Measurements from ENCODE around the gene CCDC88B. TPM values are rescaled to one million over a fixed set of nuclear protein-coding genes. Genes with fewer than 3 reads are reported as not detected.

The CCDC88B gene
- total and polyA plus RNA-seq, 9 of the 15 experiments (the other 6 are each of a cell fraction or from before 2014, with no cell fraction given): 0.13 to 18.1 (median 7.9) TPM

DNA sequence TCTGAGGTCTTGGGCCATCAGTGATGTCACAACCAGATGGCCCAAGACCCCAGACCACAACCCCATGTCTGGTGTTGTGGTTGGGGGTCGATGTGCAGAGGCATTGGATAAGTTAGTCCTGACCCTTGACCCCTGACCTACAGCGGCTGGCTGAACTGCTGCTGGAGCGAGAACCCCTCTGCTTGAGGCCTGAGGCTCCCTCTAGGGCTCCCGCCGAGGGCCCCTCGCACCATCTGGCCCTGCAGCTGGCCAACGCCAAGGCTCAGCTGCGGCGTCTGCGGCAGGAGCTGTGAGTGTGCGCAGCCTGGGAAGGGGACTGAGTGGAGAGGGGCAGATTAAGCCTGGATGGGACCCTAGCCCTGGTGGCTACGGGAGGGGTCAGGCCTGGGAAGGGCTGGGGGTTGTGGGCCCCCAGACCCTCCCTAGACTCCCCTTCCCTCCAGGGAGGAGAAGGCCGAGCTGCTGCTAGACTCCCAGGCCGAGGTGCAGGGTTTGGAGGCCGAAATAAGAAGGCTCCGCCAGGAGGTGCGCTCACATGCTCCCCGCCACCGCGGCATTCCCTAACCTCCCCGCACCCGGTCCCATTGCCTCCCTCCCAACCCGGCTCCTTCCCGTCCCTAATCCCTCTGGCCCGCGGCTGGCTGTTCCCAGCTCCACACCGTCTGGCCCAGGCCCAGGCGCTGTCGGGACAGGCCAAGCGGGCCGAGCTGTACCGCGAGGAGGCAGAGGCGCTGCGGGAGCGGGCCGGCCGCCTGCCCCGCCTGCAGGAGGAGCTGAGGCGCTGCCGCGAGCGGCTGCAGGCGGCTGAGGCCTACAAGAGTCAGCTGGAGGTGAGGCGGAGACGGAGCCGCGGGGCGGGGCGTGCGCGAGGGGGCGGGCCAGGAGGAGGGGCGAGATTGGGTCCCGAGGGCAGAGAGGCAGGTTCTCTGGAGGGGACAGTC is 2.1 kb downstream of the CCDC88B start (continued):
- TF ChIP-seq PCBP1 (IDR thresholded peaks at IDR 0.05; ENCODE audit: low read depth, low read length, poor library complexity, severe bottlenecking) (peak; percentile 69), C11orf30 (IDR thresholded peaks at IDR 0.05; ENCODE audit: low read depth) (no peak), CREBBP (IDR thresholded peaks at IDR 0.05; ENCODE audit: low read depth, low read length) (no peak), ZBTB8A (IDR thresholded peaks at IDR 0.05; ENCODE audit: partially characterized antibody) (no peak), SOX6 (IDR thresholded peaks at IDR 0.05) (no peak), YBX1 (IDR thresholded peaks at IDR 0.05) (no peak), ZNF695 (CRISPR knock-in tag; IDR thresholded peaks at IDR 0.05) (no peak), HIVEP1 (CRISPR knock-in tag; IDR thresholded peaks at IDR 0.05) (no peak), SREBF1 (IDR thresholded peaks at IDR 0.05; ENCODE audit: borderline replicate concordance, low read depth, low read length) (no peak), SMAD2 (IDR thresholded peaks at IDR 0.05; ENCODE audit: low read depth, low read length) (no peak), NR3C1 (CRISPR knock-in tag; IDR thresholded peaks at IDR 0.05) (no peak)
- TF ChIP-seq, protein P1, sequence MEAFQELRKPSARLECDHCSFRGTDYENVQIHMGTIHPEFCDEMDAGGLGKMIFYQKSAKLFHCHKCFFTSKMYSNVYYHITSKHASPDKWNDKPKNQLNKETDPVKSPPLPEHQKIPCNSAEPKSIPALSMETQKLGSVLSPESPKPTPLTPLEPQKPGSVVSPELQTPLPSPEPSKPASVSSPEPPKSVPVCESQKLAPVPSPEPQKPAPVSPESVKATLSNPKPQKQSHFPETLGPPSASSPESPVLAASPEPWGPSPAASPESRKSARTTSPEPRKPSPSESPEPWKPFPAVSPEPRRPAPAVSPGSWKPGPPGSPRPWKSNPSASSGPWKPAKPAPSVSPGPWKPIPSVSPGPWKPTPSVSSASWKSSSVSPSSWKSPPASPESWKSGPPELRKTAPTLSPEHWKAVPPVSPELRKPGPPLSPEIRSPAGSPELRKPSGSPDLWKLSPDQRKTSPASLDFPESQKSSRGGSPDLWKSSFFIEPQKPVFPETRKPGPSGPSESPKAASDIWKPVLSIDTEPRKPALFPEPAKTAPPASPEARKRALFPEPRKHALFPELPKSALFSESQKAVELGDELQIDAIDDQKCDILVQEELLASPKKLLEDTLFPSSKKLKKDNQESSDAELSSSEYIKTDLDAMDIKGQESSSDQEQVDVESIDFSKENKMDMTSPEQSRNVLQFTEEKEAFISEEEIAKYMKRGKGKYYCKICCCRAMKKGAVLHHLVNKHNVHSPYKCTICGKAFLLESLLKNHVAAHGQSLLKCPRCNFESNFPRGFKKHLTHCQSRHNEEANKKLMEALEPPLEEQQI (IDR thresholded peaks at IDR 0.05): no peak
- TF ChIP-seq, protein P2, sequence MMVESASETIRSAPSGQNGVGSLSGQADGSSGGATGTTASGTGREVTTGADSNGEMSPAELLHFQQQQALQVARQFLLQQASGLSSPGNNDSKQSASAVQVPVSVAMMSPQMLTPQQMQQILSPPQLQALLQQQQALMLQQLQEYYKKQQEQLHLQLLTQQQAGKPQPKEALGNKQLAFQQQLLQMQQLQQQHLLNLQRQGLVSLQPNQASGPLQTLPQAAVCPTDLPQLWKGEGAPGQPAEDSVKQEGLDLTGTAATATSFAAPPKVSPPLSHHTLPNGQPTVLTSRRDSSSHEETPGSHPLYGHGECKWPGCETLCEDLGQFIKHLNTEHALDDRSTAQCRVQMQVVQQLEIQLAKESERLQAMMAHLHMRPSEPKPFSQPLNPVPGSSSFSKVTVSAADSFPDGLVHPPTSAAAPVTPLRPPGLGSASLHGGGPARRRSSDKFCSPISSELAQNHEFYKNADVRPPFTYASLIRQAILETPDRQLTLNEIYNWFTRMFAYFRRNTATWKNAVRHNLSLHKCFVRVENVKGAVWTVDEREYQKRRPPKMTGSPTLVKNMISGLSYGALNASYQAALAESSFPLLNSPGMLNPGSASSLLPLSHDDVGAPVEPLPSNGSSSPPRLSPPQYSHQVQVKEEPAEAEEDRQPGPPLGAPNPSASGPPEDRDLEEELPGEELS (CRISPR knock-in tag; IDR thresholded peaks at IDR 0.05; ENCODE audit: borderline replicate concordance): no peak
- TF ChIP-seq, protein P3, sequence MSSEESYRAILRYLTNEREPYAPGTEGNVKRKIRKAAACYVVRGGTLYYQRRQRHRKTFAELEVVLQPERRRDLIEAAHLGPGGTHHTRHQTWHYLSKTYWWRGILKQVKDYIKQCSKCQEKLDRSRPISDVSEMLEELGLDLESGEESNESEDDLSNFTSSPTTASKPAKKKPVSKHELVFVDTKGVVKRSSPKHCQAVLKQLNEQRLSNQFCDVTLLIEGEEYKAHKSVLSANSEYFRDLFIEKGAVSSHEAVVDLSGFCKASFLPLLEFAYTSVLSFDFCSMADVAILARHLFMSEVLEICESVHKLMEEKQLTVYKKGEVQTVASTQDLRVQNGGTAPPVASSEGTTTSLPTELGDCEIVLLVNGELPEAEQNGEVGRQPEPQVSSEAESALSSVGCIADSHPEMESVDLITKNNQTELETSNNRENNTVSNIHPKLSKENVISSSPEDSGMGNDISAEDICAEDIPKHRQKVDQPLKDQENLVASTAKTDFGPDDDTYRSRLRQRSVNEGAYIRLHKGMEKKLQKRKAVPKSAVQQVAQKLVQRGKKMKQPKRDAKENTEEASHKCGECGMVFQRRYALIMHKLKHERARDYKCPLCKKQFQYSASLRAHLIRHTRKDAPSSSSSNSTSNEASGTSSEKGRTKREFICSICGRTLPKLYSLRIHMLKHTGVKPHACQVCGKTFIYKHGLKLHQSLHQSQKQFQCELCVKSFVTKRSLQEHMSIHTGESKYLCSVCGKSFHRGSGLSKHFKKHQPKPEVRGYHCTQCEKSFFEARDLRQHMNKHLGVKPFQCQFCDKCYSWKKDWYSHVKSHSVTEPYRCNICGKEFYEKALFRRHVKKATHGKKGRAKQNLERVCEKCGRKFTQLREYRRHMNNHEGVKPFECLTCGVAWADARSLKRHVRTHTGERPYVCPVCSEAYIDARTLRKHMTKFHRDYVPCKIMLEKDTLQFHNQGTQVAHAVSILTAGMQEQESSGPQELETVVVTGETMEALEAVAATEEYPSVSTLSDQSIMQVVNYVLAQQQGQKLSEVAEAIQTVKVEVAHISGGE (CRISPR knock-in tag; IDR thresholded peaks at IDR 0.05): no peak
- TF ChIP-seq, protein P4, sequence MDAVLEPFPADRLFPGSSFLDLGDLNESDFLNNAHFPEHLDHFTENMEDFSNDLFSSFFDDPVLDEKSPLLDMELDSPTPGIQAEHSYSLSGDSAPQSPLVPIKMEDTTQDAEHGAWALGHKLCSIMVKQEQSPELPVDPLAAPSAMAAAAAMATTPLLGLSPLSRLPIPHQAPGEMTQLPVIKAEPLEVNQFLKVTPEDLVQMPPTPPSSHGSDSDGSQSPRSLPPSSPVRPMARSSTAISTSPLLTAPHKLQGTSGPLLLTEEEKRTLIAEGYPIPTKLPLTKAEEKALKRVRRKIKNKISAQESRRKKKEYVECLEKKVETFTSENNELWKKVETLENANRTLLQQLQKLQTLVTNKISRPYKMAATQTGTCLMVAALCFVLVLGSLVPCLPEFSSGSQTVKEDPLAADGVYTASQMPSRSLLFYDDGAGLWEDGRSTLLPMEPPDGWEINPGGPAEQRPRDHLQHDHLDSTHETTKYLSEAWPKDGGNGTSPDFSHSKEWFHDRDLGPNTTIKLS (IDR thresholded peaks at IDR 0.05; ENCODE audit: borderline replicate concordance, low read depth): 0 out of 2 replicates have a peak, but pooled peaks have one; percentile 28
